Islet of Langerhans (tissue), 1 donor: ENCODE data around the gene MAGEA8.
"Not testable (repeated sequence)": the region's sequence is repeated elsewhere in the genome, so short reads cannot be mapped to it uniquely, and the experiment has no call there.

Experiments
- FAIRE-seq: peaks from one replicate; lab custom pipeline; 2011; peaks lifted over from hg19 to GRCh38; lab: Jason Lieb, UNC

The MAGEA8 gene

GRCh38 chrX:149908308-149908707 lies 27.3 kb downstream of the MAGEA8 start:
- no peak for FAIRE-seq

- FAIRE-seq, result no peak
Measured at GRCh38 chrX:149908727-149909126, 27.7 kb downstream of the MAGEA8 start.

GRCh38 chrX:149909324-149910177 lies 28.6 kb downstream of the MAGEA8 start:
- no peak for FAIRE-seq

DNA sequence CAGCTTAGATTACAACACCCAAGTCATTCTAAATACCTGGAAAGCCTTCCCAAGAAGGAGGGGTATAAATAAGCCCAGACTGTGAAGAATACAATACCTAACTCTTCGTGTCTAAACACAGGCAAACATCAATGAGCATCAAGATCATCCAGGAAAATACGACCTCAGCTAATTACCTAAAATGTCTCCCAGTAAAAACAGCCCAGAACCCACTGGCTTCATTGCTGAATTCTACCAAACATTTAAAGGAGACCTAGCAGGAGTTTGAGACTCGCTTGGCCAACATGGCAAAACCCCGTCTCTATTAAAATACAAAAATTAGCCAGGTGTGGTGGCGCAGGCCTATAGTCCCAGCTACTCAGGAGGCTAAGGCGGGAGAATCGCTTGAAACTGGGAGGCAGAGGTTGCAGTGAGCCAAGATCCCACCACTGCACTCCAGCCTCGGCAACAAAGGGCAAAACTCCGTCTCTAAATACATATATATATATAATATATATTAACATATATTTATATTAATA lies 29.3 kb downstream of the MAGEA8 start:
- no peak for FAIRE-seq

DNA sequence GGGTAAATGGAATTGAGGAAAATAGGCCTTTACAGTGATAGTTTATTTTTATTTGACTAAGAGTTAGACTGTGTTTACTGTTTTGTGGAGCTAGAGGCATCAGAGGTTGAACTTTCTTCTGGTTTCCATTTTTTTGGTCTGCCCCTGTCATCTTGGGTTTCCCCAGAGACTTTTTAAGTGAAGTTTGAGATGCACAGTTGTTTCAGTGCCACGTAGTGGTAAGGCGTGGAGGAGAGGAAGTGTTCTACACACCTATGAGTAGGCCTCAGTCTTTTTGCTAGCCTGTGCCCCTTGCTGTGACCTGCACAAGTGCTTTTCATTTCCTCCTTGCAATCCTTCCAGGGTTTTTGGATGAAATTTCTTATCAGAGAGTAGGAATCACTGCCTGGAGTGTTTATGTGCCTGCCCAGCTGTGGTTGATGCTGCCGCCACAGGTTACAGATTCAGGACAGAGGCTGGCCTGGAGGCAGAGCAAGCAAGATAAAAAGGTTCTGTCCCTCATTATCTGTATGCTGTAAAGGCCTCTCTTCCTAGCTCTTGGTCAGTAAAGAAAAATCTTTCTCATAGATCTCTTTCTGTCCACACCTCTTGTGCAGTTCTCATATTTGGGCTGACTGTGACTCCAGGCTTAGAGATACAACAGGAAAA lies 35.9 kb downstream of the MAGEA8 start:
- FAIRE-seq, result no peak

GRCh38 chrX:149923836-149924235 lies 42.9 kb downstream of the MAGEA8 start:
- FAIRE-seq, result not testable (repeated sequence)

DNA sequence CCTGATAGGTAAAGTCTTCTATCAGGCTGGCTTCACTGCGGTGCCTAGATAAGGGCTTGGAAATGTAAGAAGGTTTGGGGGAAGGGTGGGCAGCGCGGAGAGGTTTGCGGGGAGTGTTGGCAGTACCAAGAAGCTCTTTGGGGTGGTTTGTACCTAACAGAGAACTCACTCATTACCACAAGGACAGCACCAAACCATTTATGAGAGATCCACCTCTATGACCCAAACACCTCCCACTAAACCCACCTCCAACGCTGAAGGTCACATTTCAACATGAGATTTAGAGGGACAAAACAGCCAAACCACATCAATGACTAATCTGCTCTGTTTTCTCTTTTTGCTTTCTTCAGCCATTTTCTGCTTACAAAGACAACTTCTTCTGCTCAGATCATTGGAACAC lies 43.5 kb downstream of the MAGEA8 start:
- not testable (repeated sequence) for FAIRE-seq

DNA sequence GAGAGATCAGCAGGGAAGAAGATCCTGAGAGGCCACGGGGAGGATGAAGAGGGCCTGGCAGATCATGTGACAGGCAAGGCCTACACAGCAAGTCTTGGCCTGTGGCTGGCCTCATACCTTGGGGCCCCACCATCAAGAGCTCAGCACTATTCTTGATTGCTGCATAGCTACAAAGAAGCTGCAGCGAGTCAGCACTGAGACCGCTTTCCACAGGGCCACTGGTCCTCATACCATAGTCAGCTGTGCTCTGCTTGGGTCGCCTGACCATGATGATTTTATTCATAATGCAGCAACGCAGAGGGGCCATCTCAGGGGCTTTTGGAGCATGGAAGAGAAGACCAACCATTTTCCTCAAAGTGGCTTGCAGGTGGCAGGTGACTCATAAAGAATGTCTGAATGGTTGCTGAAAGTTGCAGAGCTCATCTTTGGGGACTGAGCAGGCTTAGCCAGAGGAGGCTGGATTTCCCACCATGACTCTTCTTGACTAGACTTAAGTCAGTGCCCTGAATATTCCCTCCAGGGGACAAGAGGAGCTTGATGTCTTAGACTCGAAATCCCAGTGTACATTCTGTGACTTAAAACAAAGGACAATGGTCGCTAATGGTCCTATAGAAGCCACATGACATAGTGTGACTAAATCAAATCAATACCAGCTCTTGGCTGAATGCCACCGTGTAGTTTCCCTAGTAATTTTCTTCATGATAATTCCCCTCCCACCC lies 46.4 kb downstream of the MAGEA8 start:
- not testable (repeated sequence) for FAIRE-seq

DNA sequence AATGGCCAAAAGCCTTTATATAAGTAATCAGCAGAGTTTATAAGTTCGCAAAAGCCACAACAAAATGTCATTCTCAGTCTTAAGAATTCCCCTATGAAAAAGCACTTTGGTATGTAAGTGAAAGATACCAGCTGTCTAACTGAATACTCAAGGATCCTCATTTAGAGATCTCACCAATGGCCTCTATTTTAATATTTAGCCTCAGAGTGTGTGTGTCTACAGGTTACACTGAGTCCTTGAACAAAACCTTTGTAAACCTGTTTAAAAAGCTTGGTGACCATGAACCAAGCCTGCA lies 46.9 kb downstream of the MAGEA8 start:
- not testable (repeated sequence) for FAIRE-seq

GRCh38 chrX:149928635-149929034 lies 47.7 kb downstream of the MAGEA8 start:
- FAIRE-seq, result not testable (repeated sequence)

DNA sequence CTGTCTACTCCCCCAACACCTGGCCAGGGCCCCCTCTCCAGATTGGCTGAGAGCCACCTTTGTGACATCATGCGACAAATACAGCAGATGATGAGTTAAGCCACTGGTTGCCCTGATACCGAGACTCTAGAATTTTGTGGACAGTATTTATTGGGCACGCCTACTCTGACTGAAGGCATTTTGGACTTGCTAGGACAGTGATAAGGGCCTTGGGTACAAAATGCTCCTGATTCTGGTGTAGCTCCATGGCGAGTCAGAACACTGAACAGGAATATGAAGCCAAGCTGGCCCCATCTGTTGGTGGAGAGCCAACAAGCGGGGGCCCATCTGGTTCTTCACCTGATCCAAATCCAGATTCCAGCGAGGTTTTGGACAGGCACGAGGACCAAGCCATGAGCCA lies 48.4 kb downstream of the MAGEA8 start, which contains the start of gene HSFX4:
Gene HSFX4, plus strand, starts transcription at position 174 of the 400 bp plus-strand sequence. Its CDS starts 72 bp downstream, at position 246.
- FAIRE-seq, result not testable (repeated sequence)

GRCh38 chrX:149931355-149931754 lies 50.4 kb downstream of the MAGEA8 start:
- FAIRE-seq, result not testable (repeated sequence)

- FAIRE-seq, result not testable (repeated sequence)
Measured at GRCh38 chrX:149932150-149932549, 51.2 kb downstream of the MAGEA8 start.

DNA sequence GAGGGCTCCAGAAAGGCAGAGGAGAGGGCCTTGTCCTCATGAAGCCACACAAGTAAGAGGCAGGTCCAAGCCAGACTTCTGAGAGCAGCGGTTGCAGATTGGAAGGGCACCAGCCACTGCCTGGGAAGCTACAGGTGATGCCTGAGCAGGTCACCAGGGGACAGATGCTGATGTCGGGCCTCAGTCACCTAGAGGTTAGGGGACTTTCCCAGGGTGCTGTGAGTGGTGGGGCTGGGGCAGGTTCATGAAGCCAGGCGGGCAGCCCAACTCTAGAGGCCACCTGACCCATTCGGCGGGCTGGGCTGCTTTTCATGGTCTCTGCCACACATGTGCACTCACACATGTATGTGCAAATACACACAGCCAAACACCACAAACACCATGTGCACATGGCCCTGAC lies 52.0 kb downstream of the MAGEA8 start:
- FAIRE-seq, result not testable (repeated sequence)

DNA sequence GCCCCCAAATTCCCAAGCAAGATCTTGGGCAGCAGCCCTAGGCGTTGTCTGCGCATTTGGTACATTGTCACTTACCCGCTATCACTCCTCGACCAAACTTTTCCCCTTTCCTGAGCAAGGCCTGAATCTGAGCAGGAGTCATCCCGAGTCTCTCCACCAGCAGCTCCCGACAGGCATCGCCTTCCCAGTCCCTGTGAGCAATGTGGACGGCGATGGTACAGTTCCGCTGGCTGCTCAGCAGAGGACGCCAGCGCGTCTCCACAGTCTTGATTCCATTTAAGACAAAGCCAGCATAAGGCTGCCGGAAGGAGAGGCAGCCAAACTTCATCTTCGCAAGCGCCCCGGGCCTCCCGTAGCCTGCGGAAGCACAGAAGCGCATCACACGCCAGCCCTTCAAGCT lies 52.6 kb downstream of the MAGEA8 start:
- FAIRE-seq, result not testable (repeated sequence)
